NCI-H2081 treated with DMSO at 0.1 percent for 48 hours (cell line): ENCODE data around the gene LACTB.

ENCODE experiments used
- DNase-seq: peaks from one replicate; lab custom pipeline; 2025; lab: John Stamatoyannopoulos, UW

Gene LACTB

GRCh38 chr15:63178034-63178433 lies 56.4 kb downstream of the LACTB start:
- DNase-seq = no peak

DNA sequence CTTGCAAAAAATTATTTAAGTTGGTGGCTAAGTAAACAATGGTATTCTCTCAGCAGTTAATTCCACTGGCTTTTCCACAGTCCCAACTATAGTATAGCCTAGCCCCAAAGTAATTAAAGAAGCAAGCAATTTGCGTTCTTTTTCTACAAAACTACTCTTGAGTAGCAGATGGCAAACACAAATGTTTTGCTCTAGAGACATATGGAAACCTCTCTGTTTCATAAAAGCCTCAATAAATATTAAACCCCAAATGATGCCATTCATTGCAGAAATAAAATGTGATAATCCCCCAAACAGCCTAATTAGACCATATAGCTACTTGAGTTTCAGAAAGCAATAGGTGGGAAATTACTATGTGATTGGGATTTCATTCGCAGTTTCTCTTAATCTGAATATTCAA lies 59.1 kb downstream of the LACTB start:
- no peak for DNase-seq

DNA sequence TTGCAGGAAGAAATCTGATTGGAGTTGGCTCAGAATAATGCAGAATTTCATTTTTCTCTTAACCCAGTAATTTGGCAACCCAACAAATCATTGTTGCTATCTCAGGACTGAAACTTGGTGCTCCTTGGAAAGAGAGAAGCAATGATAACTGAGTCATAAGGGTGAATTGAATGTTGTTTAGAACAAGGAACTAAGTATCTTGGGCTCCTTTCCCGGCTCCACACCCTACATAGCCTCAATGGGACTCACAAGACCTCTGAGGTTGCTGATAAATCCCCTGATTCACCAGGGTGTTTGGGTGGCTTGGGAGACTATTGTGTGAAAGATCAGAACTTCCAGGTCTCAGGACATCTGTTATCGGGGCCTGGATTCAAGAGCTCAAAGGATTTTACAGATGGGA lies 60.0 kb downstream of the LACTB start:
- no peak for DNase-seq

GRCh38 chr15:63185206-63185605 lies 63.5 kb downstream of the LACTB start:
- DNase-seq = no peak

- DNase-seq = no peak
These were observed 64.4 kb downstream of the LACTB start for GRCh38 chr15:63186065-63186464.

- no peak for DNase-seq
These were observed 66.0 kb downstream of the LACTB start for GRCh38 chr15:63187589-63188226.

- no peak for DNase-seq
These were observed 66.7 kb downstream of the LACTB start for GRCh38 chr15:63188247-63188925.

- DNase-seq = peak; percentile 63
These were observed 67.5 kb downstream of the LACTB start, which contains the start of gene RAB8B for GRCh38 chr15:63188926-63189871. TSS of gene RAB8B (plus strand) at chr15:63189606. CDS start at chr15:63189625, 19 bp downstream.

DNA sequence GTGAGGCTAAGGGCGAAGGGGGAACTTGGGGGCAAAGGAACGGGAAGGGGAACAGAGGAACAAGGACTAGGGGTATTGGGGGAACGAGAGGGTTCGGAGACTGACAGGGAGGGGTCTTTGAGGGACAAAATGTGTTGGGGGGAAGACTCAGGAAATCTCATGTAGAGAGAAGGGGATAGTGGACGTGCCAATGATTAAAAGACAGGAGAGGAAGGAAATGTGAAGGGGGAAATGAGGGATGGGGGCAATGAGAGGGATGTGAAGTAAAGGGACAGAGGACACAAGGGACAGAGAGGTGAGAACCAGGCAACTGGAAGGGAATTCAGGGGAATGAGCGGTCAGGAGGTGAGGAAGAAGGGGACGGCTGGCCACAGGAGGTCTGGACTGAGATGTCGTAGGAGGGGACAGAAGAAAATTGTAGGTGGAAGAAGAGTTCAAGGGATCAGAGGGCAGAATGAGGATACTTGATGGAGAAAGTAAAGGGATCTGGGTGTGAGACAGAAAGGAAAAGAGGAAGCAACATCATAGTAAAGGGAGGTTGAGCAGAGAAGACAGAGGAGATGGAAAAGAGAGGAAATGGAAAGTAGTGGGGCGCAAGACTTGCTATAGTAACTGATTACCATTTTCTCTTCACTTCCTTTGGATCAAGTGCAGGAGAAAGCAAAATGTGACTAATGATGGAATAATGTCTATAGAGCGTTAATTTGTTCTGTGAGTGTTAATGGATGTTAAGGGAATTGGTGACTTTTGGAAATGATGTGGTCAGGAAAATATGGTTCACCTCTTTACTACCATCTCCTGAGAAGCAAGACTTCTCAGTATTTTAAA lies 68.5 kb downstream of the LACTB start:
- DNase-seq = no peak

DNA sequence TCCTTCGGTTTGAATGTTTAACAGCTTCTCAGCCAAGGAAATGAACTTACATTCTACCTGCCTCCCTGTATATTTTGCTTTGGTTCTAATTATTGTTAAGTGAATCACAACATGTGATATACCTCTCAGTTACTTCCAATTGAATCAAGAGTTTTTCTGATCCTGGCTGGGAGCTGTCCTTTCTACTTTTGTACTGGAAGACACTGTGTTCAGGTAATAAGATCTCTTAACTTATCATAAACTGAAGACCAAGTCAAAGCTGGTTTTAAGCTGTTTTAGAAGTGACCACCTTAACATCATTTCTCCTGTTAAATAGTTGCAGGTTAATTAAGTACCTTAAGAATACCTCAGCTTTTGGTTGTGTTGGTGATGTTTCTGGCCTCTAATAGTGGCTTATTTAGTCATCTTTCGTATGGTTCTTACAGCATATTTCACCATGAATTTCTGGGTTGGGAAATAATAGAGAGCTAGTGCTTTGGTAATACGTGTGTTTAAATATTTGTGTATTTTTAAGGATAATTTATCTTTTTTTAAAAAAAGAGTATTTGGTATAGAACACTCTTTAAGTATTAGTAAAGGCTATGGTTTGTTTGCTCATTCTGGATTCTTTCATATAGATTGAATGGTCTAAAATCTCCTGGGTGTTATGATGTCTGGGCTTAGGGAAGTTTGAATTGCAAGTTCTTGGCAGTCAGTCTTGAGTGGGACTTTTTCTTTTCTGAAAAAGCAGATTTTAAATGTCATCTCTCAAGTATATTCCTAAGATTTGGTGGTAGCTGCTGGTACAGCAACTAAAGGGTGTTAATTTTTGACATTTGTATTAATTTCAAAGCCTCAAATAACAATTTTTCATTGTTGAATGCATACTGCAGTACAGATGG lies 69.3 kb downstream of the LACTB start:
- DNase-seq = no peak
